ENCODE results near the gene SERINC4.

DNA sequence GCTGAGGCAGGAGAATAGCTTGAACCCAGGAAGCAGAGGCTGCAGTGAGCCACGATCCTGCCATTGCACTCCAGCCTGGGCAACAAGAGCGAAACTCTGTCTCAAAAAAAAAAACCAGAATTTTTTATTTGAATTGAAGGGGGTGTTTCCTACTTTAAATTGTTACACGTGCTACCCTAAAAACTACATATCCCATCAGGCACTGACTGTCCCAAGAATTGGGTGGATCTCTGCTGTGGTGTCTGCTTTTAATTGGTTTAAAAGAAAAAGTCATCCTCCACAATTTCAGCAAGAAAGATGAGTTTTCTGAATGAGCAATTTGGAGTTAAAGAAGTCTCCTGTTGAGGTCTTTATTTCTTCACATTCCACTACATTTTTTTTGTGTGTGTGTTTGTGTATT lies 51.6 kb downstream of the SERINC4 start:
- TF ChIP-seq POLR2A (IDR thresholded peaks at IDR 0.05; ENCODE audit: low read length) (no peak), GATA1 (IDR thresholded peaks at IDR 0.05; ENCODE audit: low read depth, low read length) (no peak)
